CD4-positive, CD25-positive, alpha-beta regulatory T cell (primary cell): ENCODE results near the gene HDAC4. TPM values are rescaled to one million over a fixed set of nuclear protein-coding genes. Genes with fewer than 3 reads are reported as not detected.

Experiments
- ATAC-seq, 2 donors: fragments of 150-1000 bp; cut with Tn5 transposase; one replicate each; pipeline ENCODE4 v1.10.0; 2021; ENCODE audit warnings: low read depth in 2 of 2, moderate number of reproducible peaks in 2 of 2, moderate library complexity in 1 of 2
- DNase-seq, 3 donors: peaks; one replicate each; pipeline versions ENCODE4 v3.0.0 to v3.0.0-alpha.2; 2012 to 2022; ENCODE audit warnings: mixed read lengths in 1 of 3
- H3K27ac ChIP-seq: one replicate; pipeline ENCODE4 v1.7.0; 2013; ENCODE audit warnings: mild to moderate bottlenecking, low read length; ENCODE audit not compliant: insufficient read depth, poor library complexity, severe bottlenecking
- H3K27me3 ChIP-seq: one replicate; pipeline ENCODE4 v1.7.0; 2013; ENCODE audit warnings: low read length; ENCODE audit not compliant: control insufficient read depth, insufficient read depth
- H3K36me3 ChIP-seq: one replicate; pipeline ENCODE4 v1.7.0; 2013; ENCODE audit warnings: mild to moderate bottlenecking, low read length, moderate library complexity; ENCODE audit not compliant: control insufficient read depth, insufficient read depth
- H3K4me1 ChIP-seq: 2 replicates; pipeline ENCODE4 v1.7.0; 2013; ENCODE audit warnings: mild to moderate bottlenecking, low read length; ENCODE audit not compliant: insufficient read depth, control insufficient read depth, poor library complexity, severe bottlenecking
- H3K4me3 ChIP-seq: one replicate; pipeline ENCODE4 v1.7.0; 2013; ENCODE audit warnings: low read depth, mild to moderate bottlenecking, low read length, moderate library complexity
- H3K9me3 ChIP-seq, 2 experiments: 1 replicate in 1 of 2; 2 replicates in 1 of 2; pipeline ENCODE4 v1.7.0; 2013; ENCODE audit warnings: low read length in 2 of 2, mild to moderate bottlenecking in 1 of 2, moderate library complexity in 1 of 2; ENCODE audit not compliant: control insufficient read depth in 2 of 2
- H3K27ac Mint-ChIP-seq, 3 donors: one replicate each; pipeline ENCODE4 v1.8.0; 2020 to 2022; ENCODE audit warnings: mild to moderate bottlenecking in 3 of 3, mixed read lengths in 3 of 3, moderate library complexity in 2 of 3
- H3K27me3 Mint-ChIP-seq: one replicate; pipeline ENCODE4 v1.8.0; 2022; ENCODE audit warnings: mild to moderate bottlenecking, mixed read lengths
- H3K36me3 Mint-ChIP-seq: one replicate; pipeline ENCODE4 v1.8.0; 2020; ENCODE audit warnings: mixed read lengths
- H3K4me1 Mint-ChIP-seq, 4 donors: one replicate each; pipeline ENCODE4 v1.8.0; 2020 to 2022; ENCODE audit warnings: mixed read lengths in 4 of 4, mild to moderate bottlenecking in 1 of 4
- H3K4me3 Mint-ChIP-seq, 4 donors: one replicate each; pipeline ENCODE4 v1.8.0; 2020 to 2022; ENCODE audit warnings: mild to moderate bottlenecking in 4 of 4, mixed read lengths in 4 of 4, moderate library complexity in 3 of 4
- H3K9me3 Mint-ChIP-seq, 7 donors: one replicate each; pipeline ENCODE4 v1.8.0; 2020 to 2022; ENCODE audit warnings: mixed read lengths in 7 of 7, mild to moderate bottlenecking in 3 of 7, moderate library complexity in 2 of 7
- polyA plus RNA-seq, 4 donors: library from polyadenylated mRNA; unstranded; fragments of 300-500 nt; fragmentation: Illumina TruSeq; gene quantifications; one replicate each; pipeline ENCODE4 v1.2.3, GENCODE V29; 2021
- total RNA-seq: library from RNA; stranded (reverse); gene quantifications from one replicate; pipeline ENCODE4 v1.2.3, GENCODE V29; 2022

HDAC4 gene
- total and polyA plus RNA-seq, 5 donors from 2014 or later = 6.5 to 118 (median 8.6) TPM

GRCh38 chr2:239081622-239082021, 319.2 kb downstream of the HDAC4 start:
- Mint-ChIP-seq H3K4me1 (peaks cover 0 to 7% (median 2%) of the 10 kb centered on the region in 4 donors), H3K27me3 (no peaks in the 10 kb centered on the region), H3K4me3 (no peak overlapping the region), H3K36me3 (peaks cover 44% of the 10 kb centered on the region), H3K27ac (no peak overlapping the region), H3K9me3 (peaks cover 0 to 2% (median 0%) of the 10 kb centered on the region in 7 donors)
- no peaks in the 10 kb centered on the region for H3K27me3 ChIP-seq
- H3K9me3 ChIP-seq = no peaks in the 10 kb centered on the region
- H3K4me3 ChIP-seq = no peak overlapping the region
- no peak overlapping the region for H3K27ac ChIP-seq
- H3K4me1 ChIP-seq = no peaks in the 10 kb centered on the region
- H3K36me3 ChIP-seq = peaks cover 49% of the 10 kb centered on the region
- DNase-seq (no peak), ATAC-seq (no peak)

DNA sequence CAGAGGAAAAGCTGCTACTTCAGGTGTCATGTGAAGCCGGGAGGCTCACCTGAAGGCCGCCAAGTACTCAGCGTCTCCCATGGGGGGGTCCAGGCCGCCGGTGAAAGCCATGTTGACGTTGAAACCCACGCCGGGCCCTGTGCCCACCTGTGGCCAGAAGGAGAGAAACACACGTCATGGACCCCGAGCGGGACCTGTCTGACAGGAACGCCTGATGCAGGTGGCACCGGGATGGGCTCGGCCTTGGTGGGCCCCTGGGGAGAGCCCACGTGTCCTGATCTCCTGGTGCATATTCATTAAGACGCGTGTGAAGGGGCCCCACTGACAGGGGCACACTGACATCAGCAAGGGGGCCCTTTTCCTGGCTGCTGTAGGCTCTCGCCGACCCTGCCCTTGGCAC, 319.8 kb downstream of the HDAC4 start:
- DNase-seq = no peak
- H3K36me3 Mint-ChIP-seq = peaks cover 43% of the 10 kb centered on the region
- Histone ChIP-seq H3K27ac (no peak overlapping the region), H3K9me3 (no peaks in the 10 kb centered on the region), H3K36me3 (peaks cover 55% of the 10 kb centered on the region), H3K4me1 (no peaks in the 10 kb centered on the region), H3K27me3 (no peaks in the 10 kb centered on the region), H3K4me3 (no peak overlapping the region)
- H3K4me1 Mint-ChIP-seq = peaks cover 0 to 4% (median 0%) of the 10 kb centered on the region in 4 donors
- no peak overlapping the region for H3K4me3 Mint-ChIP-seq
- no peak for ATAC-seq
- H3K27me3 Mint-ChIP-seq = no peaks in the 10 kb centered on the region
- H3K27ac Mint-ChIP-seq = no peak overlapping the region
- H3K9me3 Mint-ChIP-seq = peaks cover 0 to 2% (median 0%) of the 10 kb centered on the region in 7 donors

DNA sequence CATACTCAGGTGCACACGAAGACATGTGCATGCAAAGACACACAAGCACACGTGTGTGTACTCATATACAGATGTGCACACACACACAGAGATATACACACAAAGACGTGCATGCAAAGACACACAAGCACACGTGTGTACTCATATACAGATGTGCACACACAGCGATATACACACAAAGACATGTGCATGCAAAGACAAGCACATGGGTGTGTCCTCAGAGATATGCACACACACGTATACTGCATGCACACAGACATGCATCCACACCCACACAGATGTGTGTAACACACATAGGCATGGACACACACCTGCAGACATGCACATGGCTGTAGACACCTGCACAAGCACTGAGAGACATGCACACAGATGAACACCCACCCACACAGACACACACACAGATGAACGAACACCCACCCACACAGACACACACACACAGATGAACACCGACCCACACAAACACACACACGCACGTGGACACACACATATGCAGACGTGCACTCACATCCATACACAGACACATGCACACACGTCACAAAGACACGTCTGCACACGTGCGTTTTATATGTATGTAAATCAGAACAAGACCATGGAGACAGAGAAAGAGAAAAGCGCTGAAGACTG, 321.0 kb downstream of the HDAC4 start:
- H3K9me3 ChIP-seq = no peaks in the 10 kb centered on the region
- H3K27me3 ChIP-seq = no peaks in the 10 kb centered on the region
- no peak overlapping the region for H3K4me3 ChIP-seq
- ATAC-seq (no peak), DNase-seq (no peak)
- no peak overlapping the region for H3K27ac ChIP-seq
- no peaks in the 10 kb centered on the region for H3K4me1 ChIP-seq
- Mint-ChIP-seq H3K9me3 (peaks cover 0 to 2% (median 0%) of the 10 kb centered on the region in 7 donors), H3K36me3 (peaks cover 42% of the 10 kb centered on the region), H3K4me3 (no peak overlapping the region), H3K27ac (no peak overlapping the region), H3K27me3 (no peaks in the 10 kb centered on the region), H3K4me1 (no peaks in the 10 kb centered on the region)
- H3K36me3 ChIP-seq = peaks cover 64% of the 10 kb centered on the region

GRCh38 chr2:239078128-239078924, 322.5 kb downstream of the HDAC4 start:
- H3K27ac Mint-ChIP-seq = no peak overlapping the region
- H3K27ac ChIP-seq = no peak overlapping the region
- H3K36me3 ChIP-seq = peaks cover 71% of the 10 kb centered on the region

DNA sequence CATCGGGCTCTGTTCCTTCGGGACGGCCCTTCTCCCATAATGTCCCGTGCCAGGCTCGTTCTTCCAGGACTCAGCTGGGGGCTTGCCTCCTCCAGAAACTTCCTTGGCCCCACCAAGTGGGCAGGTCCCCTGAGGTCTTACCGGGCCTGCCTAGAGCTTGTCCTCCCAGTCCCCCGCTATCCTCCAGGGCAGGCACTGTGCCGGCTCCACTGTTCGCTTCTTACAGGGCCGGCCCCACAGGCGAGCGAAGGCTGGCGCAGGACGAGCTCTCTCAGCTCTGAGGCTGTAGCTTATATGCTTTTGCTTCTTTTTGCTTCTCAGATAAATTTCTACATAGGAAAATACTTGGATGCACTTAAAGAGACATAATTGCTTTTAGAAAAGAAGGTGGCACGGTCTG, 323.6 kb downstream of the HDAC4 start:
- Histone ChIP-seq H3K27me3 (no peaks in the 10 kb centered on the region), H3K4me3 (no peak overlapping the region), H3K27ac (no peak overlapping the region), H3K36me3 (peaks cover 73% of the 10 kb centered on the region), H3K9me3 (no peaks in the 10 kb centered on the region), H3K4me1 (no peaks in the 10 kb centered on the region)
- H3K4me1 Mint-ChIP-seq = no peaks in the 10 kb centered on the region
- ATAC-seq = no peak
- H3K27ac Mint-ChIP-seq = peak overlapping the region in 1 of 3 donors; percentile 26
- no peak for DNase-seq
- H3K36me3 Mint-ChIP-seq = peaks cover 40% of the 10 kb centered on the region
- H3K4me3 Mint-ChIP-seq = no peak overlapping the region
- H3K27me3 Mint-ChIP-seq = no peaks in the 10 kb centered on the region
- peaks cover 0 to 3% (median 0%) of the 10 kb centered on the region in 7 donors for H3K9me3 Mint-ChIP-seq

More at GRCh38 chr2:239078128-239078924, 322.5 kb downstream of the HDAC4 start:
- H3K4me1 ChIP-seq = no peaks in the 10 kb centered on the region
- H3K4me3 ChIP-seq = no peak overlapping the region
- no peak overlapping the region for H3K4me3 Mint-ChIP-seq
- peaks cover 38% of the 10 kb centered on the region for H3K36me3 Mint-ChIP-seq
- peaks cover 0 to 2% (median 0%) of the 10 kb centered on the region in 7 donors for H3K9me3 Mint-ChIP-seq
- H3K4me1 Mint-ChIP-seq = no peaks in the 10 kb centered on the region
- no peak for DNase-seq
- H3K9me3 ChIP-seq = no peaks in the 10 kb centered on the region
- H3K27me3 Mint-ChIP-seq = no peaks in the 10 kb centered on the region
- H3K27me3 ChIP-seq = no peaks in the 10 kb centered on the region
- ATAC-seq = no peak

DNA sequence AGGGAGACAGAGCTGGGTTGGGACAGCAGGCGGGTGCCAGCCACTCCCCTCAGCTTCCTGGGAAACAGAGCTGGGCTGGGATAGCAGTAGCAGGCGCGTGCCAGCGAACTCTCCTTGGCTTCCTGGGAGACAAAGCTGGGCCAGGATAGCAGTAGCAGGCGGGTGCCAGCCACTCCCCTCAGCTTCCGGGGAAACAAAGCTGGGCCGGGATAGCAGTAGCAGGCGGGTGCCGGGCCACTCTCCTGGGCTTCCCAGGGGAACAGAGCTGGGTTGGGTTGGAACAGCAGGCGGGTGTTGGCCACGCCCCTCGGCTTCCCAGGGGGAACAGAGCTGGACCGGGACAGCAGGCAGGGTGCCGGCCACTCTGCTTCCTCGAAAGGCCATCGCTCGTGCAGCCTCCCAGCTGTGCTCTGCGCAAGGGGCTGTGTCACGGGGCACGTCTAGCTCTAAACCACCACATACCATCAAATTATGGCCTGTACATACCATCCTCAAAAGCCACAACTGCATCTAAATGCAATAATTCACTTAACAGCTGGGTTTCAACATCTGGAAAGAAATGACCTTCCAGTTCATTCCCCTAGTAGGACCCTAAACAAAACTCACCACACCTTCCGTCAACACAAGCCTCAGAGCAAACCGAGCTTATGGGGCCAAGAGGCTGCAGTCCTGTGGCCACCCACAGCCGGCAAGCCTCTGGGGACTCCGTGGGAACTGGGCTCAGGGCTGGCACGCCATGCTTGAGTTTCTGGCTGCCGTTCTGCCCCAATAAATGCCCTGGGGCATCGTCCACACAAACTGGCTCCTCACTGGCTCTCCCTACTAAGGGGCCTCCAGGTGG, 324.7 kb downstream of the HDAC4 start:
- no peaks in the 10 kb centered on the region for H3K4me1 Mint-ChIP-seq
- H3K36me3 ChIP-seq = peaks cover 81% of the 10 kb centered on the region
- no peak overlapping the region for H3K27ac ChIP-seq
- no peak for DNase-seq
- H3K27ac Mint-ChIP-seq = no peak overlapping the region
- H3K4me1 ChIP-seq = no peaks in the 10 kb centered on the region
- peaks cover 44% of the 10 kb centered on the region for H3K36me3 Mint-ChIP-seq
- H3K27me3 ChIP-seq = no peaks in the 10 kb centered on the region
- H3K9me3 ChIP-seq = no peaks in the 10 kb centered on the region
- ATAC-seq = no peak
- H3K4me3 ChIP-seq = no peak overlapping the region
- peaks cover 0 to 3% (median 0%) of the 10 kb centered on the region in 7 donors for H3K9me3 Mint-ChIP-seq
- no peak overlapping the region for H3K4me3 Mint-ChIP-seq
- H3K27me3 Mint-ChIP-seq = no peaks in the 10 kb centered on the region

GRCh38 chr2:239073745-239074530, 326.9 kb downstream of the HDAC4 start:
- Mint-ChIP-seq H3K27ac (peak overlapping the region in 1 of 3 donors; percentile 55), H3K9me3 (peaks cover 0 to 3% (median 0%) of the 10 kb centered on the region in 7 donors), H3K27me3 (no peaks in the 10 kb centered on the region), H3K4me3 (no peak overlapping the region), H3K36me3 (peaks cover 34% of the 10 kb centered on the region), H3K4me1 (no peaks in the 10 kb centered on the region)
- H3K4me3 ChIP-seq = no peak overlapping the region
- DNase-seq = no peak
- no peak overlapping the region for H3K27ac ChIP-seq
- H3K27me3 ChIP-seq = no peaks in the 10 kb centered on the region
- H3K36me3 ChIP-seq = peaks cover 69% of the 10 kb centered on the region
- no peak for ATAC-seq
- no peaks in the 10 kb centered on the region for H3K9me3 ChIP-seq
- H3K4me1 ChIP-seq = no peaks in the 10 kb centered on the region
